Adrenal gland (tissue), 12 donors: ENCODE data around the gene TMEM132D. TPM values are rescaled to one million over a fixed set of nuclear protein-coding genes. Genes with fewer than 3 reads are reported as not detected.

Source experiments
- DNase-seq, 7 donors: peaks; one replicate each; pipeline ENCODE4 v3.0.0-alpha.2; 2019 to 2020
- H3K27ac ChIP-seq, 5 donors: fragments of 200-600 bp; sonication (generic) in 4 of 5; 1 replicate in 3 of 5; 2 replicates in 2 of 5; pipeline versions ENCODE4 v1.5.1 to v1.8.0; 2016 to 2020; ENCODE audit warnings: mild to moderate bottlenecking in 1 of 5
- H3K27me3 ChIP-seq: fragments of 200-600 bp; 2 replicates; pipeline ENCODE4 v1.8.0; 2021
- H3K36me3 ChIP-seq, 2 donors: fragments of 200-600 bp; replicated peaks in 1 of 2; 1 replicate in 1 of 2; 2 replicates in 1 of 2; pipeline versions ENCODE4 v1.5.1 to v1.8.0; 2018 to 2022
- H3K4me1 ChIP-seq, 2 donors: fragments of 200-600 bp; replicated peaks in 1 of 2; 1 replicate in 1 of 2; 2 replicates in 1 of 2; pipeline versions ENCODE4 v1.5.1 to v1.8.0; 2018 to 2021
- H3K4me3 ChIP-seq, 4 donors: fragments of 200-600 bp; sonication (generic) in 3 of 4; one replicate each; pipeline ENCODE4 v1.5.1; 2016 to 2018
- H3K9me3 ChIP-seq, 3 donors: fragments of 200-600 bp; sonication (generic) in 1 of 3; replicated peaks in 1 of 3; 1 replicate in 2 of 3; 2 replicates in 1 of 3; pipeline versions ENCODE4 v1.5.1 to v1.8.0; 2016 to 2021
- POLR2A ChIP-seq, 2 donors: fragments of 450-650 bp; IDR thresholded peaks; one replicate each; pipeline ENCODE4 v1.6.1; 2017; ENCODE audit warnings: antibody characterized with exemption in 2 of 2, mild to moderate bottlenecking in 2 of 2, moderate library complexity in 1 of 2
- WGBS, 4 donors: extraction: QIAGEN DNeasy Blood & Tissue Kit in 2 of 4; methylation state at CpG; one replicate each; pipeline versions ENCODE4 v1.1.5 to v1.1.7; 2013 to 2017; 5-methylcytosine and 5-hydroxymethylcytosine counted together
- intact Hi-C, 2 donors: fragments of 100-400 bp; cut with DNase I; formaldehyde crosslinking; loops; one replicate each; pipeline versions ENCODE4 v1.14.1 to v1.15.0; 2022 to 2023
- polyA plus RNA-seq, 3 donors: library from polyadenylated mRNA; stranded (reverse); fragments of 200-250 nt in 2 of 3; fragments of 350-450 nt in 1 of 3; fragmentation: Illumina TruSeq in 1 of 3; extraction: RNeasy Lipid Tissue Mini Kit (QIAGEN cat#74804) in 1 of 3; gene quantifications; one replicate each; pipeline ENCODE4 v1.2.3, GENCODE V29; 2013 to 2014
- total RNA-seq, 9 donors: library from RNA; depleted of rRNA in 4 of 9; stranded (reverse); fragments of >200 nt in 4 of 9; fragments of 120-200 nt in 1 of 9; fragmentation: NEBNext Ultra II Directional in 1 of 9; extraction: Animal tissue kit (Norgen Biotek cat#: 25700) in 1 of 9; gene quantifications; one replicate each; pipeline versions ENCODE4 v1.1.0 to v1.2.4, GENCODE V29; 2013 to 2023
- TF ChIP-seq, protein P1 (sequence below), 6 experiments: fragments of 450-650 bp in 4 of 6; fragments of 200-600 bp in 2 of 6; sonication (generic) in 1 of 6; IDR thresholded peaks; 1 replicate in 5 of 6; 2 replicates in 1 of 6; pipeline versions ENCODE4 v1.5.1 to v1.8.0; 2016 to 2021; ENCODE audit warnings: antibody characterized with exemption in 6 of 6, mild to moderate bottlenecking in 2 of 6, moderate library complexity in 1 of 6
- donor health status: healthy with polysubstance abuse.
- donor health status: Bipolar disorder and iron deficiency.
- donor health status: DM: yes; HTN: yes; CAD: no.
- donor health status: DM: no; HTN: no; CAD: no.
- donor health status: DM: no; HTN: no; CAD: no.
- donor health status: DM: yes; HTN: yes; CAD: no.

Gene TMEM132D
- total and polyA plus RNA-seq, 12 donors, result 0.03 to 0.83 (median 0.35) TPM; not detected in 8

- no peak overlapping the region for H3K4me3 ChIP-seq
- H3K27me3 ChIP-seq, result no peaks in the 10 kb centered on the region
- DNase-seq, result no peak
- no peak overlapping the region for H3K27ac ChIP-seq
- intact Hi-C loops, result no loop called here
- 49 to 67% (median 58%) methylated on average over 7 of the region's 7 CpGs for WGBS, 4 donors
- TF ChIP-seq POLR2A (IDR thresholded peaks at IDR 0.05), result no peak
- TF ChIP-seq, protein P1, sequence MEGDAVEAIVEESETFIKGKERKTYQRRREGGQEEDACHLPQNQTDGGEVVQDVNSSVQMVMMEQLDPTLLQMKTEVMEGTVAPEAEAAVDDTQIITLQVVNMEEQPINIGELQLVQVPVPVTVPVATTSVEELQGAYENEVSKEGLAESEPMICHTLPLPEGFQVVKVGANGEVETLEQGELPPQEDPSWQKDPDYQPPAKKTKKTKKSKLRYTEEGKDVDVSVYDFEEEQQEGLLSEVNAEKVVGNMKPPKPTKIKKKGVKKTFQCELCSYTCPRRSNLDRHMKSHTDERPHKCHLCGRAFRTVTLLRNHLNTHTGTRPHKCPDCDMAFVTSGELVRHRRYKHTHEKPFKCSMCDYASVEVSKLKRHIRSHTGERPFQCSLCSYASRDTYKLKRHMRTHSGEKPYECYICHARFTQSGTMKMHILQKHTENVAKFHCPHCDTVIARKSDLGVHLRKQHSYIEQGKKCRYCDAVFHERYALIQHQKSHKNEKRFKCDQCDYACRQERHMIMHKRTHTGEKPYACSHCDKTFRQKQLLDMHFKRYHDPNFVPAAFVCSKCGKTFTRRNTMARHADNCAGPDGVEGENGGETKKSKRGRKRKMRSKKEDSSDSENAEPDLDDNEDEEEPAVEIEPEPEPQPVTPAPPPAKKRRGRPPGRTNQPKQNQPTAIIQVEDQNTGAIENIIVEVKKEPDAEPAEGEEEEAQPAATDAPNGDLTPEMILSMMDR (IDR thresholded peaks at IDR 0.05), result no peak
- H3K36me3 ChIP-seq, result no peaks in the 10 kb centered on the region
- no peaks in the 10 kb centered on the region for H3K9me3 ChIP-seq
- H3K4me1 ChIP-seq, result no peaks in the 10 kb centered on the region
Observed at GRCh38 chr12:129331356-129332085, 572.3 kb downstream of the TMEM132D start.

DNA sequence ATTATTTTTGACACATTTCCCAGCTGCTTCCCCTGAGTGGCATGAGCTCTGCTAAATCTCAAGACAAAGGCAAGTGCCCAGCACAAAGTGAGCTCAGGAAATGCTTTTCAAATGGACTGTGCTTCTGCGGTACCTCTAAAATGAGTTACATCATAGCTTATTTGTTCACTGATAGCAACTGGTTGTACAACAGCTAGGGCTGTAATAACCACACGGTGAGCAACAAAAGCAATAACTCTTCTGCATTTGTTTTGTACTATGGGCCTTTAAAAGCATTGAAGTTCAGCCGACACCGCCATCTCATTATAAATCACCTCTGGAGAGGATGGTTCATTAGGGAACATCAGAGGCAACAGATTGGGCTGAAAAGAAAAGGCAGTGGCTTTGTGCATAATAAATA is 575.6 kb downstream of the TMEM132D start:
- no peak for DNase-seq
- H3K9me3 ChIP-seq, result no peaks in the 10 kb centered on the region
- 45 to 58% (median 54%) methylated on average over 4 of the region's 4 CpGs for WGBS, 4 donors
- TF ChIP-seq, protein P1 (IDR thresholded peaks at IDR 0.05), result no peak
- TF ChIP-seq POLR2A (IDR thresholded peaks at IDR 0.05), result no peak
- H3K27ac ChIP-seq, result no peak overlapping the region
- no peaks in the 10 kb centered on the region for H3K36me3 ChIP-seq
- no peak overlapping the region for H3K4me3 ChIP-seq
- no peaks in the 10 kb centered on the region for H3K27me3 ChIP-seq
- intact Hi-C loops, result no loop called here
- H3K4me1 ChIP-seq, result no peaks in the 10 kb centered on the region

- Histone ChIP-seq H3K36me3 (no peaks in the 10 kb centered on the region), H3K27ac (no peak overlapping the region), H3K4me3 (no peak overlapping the region), H3K27me3 (no peaks in the 10 kb centered on the region), H3K4me1 (no peaks in the 10 kb centered on the region), H3K9me3 (no peaks in the 10 kb centered on the region)
- TF ChIP-seq POLR2A (IDR thresholded peaks at IDR 0.05), result no peak
- TF ChIP-seq, protein P1 (IDR thresholded peaks at IDR 0.05), result no peak
- DNase-seq, result no peak
- 71 to 84% (median 82%) methylated on average over 2 of the region's 2 CpGs for WGBS, 4 donors
- intact Hi-C loops, result no loop called here
Observed at GRCh38 chr12:129325566-129325965, 578.3 kb downstream of the TMEM132D start.

DNA sequence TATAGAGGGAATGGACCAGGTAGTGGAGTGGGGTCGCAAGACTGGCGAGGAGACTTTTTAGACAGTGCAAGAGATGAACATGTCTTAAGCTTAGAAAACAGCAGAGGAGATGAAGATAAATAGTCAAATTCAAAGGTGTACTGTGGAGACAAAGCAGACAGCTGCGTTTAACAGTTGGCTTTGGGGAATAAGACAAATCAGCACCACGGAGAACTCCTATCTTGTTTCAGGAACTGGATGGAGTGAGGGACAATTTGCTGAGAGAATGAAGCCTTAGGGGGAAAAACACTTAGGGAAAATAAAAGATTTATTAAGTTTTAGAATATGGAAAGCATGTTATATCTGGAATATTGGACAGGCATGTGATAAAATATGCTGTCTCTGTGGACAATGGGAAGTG is 591.8 kb downstream of the TMEM132D start:
- no peak for DNase-seq
- Histone ChIP-seq H3K4me3 (no peak overlapping the region), H3K9me3 (no peaks in the 10 kb centered on the region), H3K27ac (no peak overlapping the region), H3K27me3 (no peaks in the 10 kb centered on the region), H3K4me1 (no peaks in the 10 kb centered on the region), H3K36me3 (no peaks in the 10 kb centered on the region)
- TF ChIP-seq, protein P1 (IDR thresholded peaks at IDR 0.05), result no peak
- no peak for TF ChIP-seq POLR2A (IDR thresholded peaks at IDR 0.05)
- intact Hi-C loops, result no loop called here
- 49 to 55% (median 54%) methylated on average over 4 of the region's 4 CpGs for WGBS, 4 donors
